HG02970 (cell line): ENCODE measurements around the gene TBX1.

Source experiments
- ATAC-seq: cut with Tn5 transposase; IDR thresholded peaks from one replicate; pipeline ENCODE4 v1.9.1; 2021; ENCODE audit warnings: mild to moderate bottlenecking, moderate library complexity, moderate number of reproducible peaks; ENCODE audit not compliant: unreplicated experiment, low FRiP score

The TBX1 gene

DNA sequence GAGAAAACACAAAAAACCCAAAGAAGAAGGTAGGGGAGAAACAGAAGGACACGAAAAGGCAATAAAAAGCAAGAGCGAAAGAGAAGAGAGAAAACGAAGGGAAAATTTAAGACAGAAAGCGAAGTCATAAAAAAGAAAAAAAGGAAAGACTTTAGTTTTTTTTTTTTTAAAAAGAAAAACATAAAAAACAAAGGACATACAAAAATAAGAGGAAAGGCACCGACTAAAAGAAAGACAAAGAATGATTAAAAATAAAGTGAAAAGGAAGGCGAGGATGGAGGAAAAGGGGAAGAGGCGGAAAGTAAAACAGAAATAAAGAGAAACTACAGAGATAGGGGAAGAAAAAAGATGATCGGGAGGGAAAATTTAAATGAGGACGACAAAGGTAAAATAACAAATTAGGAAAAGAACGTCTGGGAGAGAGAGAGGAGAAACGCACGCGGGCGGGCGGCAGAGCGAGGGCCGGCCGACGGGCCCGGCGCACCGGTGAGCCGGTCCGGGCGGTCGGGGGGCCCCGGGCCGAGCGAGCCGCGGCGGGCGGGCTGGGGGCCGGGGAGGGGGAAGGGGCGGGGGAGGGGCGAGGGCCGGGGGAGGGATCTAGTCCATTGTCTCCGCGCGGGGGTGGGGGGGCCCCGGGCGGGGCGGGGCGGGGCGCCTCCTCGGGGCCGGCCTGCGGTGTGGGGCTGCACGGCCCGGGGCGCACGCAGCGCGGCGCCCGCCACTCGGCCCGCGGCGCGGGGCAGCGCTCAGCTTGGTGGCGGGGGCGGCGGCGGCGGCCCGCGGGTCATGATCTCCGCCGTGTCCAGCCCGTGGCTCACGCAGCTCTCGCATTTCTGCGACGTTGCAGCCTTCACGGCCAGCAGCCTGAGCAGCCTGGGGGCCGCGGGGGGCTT, at the start of gene TBX1:
Gene TBX1 (plus strand): TSS at position 721 of the 893 bp plus-strand sequence. CDS start 66 bp downstream, at position 787.
- ATAC-seq = no peak

GRCh38 chr22:19713245-19713644, 47.3 kb upstream of the TBX1 start:
- no peak for ATAC-seq

DNA sequence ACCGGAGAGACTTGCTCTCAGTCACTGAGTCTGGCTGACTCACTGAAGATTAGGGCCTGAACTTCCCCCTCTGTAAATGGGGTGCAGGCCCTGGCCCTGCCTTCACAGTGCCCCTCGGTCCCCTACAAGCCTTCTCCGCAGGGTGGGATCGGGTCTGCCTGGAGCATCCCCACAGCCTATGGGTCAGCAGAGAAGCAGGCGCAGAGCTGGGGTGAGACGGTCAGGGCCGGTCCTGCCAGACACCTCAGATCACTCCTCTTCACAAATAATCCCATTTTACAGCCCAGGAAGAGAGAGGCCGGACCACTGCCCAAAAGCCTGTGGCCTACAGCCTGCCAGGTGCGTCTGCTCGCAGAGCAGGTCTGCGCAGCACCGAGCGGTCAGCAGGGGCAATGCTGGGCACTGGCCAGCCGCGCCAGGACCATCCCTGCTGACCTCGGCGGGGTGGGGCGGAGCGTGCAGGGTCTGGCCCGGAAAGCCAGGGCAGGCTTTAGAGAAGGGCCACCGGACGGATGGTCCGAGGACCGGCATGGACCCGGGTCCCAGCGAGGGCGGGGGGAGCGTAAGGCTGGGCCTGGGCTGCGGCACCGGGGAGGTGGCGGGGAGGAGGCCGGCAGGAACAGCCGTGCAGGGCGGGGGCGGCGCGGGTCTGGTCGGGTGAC, 46.8 kb upstream of the TBX1 start:
- ATAC-seq = no peak

GRCh38 chr22:19714312-19715187, 46.0 kb upstream of the TBX1 start, which contains the start of gene SEPTIN5:
Gene SEPTIN5, plus strand, starts transcription at chr22:19714503. Its CDS starts 86 bp downstream, at chr22:19714589.
- no peak for ATAC-seq

GRCh38 chr22:19715188-19715930, 45.2 kb upstream of the TBX1 start:
- ATAC-seq = no peak

GRCh38 chr22:19716041-19716828, 44.3 kb upstream of the TBX1 start:
- ATAC-seq = no peak

- no peak for ATAC-seq
Observed at GRCh38 chr22:19716829-19717105, 43.8 kb upstream of the TBX1 start.

DNA sequence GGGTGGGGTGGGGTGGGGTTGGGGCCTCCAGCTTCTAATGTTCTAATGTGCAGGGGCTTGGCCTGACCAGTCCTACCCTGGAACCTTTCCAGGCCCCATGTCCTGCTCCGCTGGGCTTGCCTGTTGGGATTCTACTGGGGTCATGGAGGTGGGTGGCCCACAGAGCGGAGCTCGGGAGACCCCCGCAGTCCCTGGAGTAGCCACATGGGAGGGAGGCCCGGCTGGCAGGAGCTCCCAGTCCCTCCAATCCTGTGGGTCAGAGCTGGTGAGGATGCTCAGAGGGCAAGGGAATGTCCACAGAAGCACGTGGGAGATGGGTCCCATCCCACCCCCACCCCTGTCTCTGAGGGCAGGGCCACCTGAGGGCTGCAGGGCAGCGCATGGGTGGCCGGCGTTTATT, 43.4 kb upstream of the TBX1 start:
- ATAC-seq = no peak

DNA sequence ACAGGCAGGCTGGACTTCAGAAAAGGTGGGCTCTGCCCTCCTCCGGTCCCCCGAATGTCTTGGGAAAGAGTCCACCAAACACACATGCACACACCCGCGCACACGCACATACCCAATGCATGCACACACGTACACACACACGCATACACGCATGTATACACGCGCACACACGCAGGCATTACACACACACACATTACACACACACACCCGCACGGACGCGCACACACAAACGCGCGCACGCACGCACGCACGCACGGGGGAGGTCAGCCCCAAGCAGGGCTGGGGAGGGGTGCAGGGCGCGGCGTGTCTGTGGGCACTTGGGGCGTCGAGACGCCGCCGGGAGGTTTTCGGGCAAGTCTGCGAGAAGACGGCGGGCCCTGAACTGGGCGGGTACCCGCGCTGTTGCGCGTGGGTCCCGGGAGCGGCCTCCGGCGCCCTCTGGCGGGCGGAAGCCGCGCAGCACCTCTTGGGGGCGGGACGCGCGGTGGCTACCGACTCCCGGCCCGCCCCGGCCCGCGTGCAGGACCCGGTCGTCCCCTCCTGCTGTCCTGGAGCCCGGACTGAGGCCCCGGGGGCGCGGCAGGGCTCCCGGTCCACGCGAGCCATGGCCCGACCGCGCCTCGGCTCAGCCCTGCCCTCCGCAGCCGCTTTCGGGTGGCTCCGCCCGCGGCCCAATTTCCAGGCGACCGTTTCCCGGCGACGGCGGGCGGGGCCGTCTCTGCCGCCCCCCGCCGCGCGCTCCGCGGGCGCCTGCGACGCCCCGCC, 42.7 kb upstream of the TBX1 start:
- ATAC-seq = no peak

DNA sequence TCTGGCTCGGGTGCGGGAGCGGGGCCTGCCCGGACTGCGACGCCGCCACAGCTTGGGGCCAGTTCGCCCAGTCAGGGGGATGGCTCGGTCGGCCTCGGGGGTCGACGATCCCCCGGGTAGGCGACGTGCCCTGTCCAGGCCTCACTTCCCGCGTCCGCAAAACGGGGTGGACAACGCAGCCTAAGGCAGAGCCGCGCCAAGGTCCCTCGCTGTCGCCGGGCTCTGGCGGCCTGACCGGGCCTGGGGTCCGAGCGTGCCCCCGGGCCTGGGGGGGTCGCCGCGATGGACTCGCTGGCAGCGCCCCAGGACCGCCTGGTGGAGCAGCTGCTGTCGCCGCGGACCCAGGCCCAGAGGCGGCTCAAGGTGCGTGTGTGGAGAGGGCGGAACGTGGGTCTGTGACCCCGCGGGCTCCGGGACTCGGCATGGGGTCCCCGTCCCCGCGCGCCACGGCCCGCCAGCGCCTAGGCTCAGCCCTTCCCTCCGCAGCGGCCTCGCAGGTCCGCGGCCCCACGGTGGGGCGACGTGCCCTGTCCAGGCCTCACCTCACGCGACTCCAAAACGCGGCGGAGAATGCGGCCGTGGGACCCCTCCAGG, 42.0 kb upstream of the TBX1 start:
- no peak for ATAC-seq

DNA sequence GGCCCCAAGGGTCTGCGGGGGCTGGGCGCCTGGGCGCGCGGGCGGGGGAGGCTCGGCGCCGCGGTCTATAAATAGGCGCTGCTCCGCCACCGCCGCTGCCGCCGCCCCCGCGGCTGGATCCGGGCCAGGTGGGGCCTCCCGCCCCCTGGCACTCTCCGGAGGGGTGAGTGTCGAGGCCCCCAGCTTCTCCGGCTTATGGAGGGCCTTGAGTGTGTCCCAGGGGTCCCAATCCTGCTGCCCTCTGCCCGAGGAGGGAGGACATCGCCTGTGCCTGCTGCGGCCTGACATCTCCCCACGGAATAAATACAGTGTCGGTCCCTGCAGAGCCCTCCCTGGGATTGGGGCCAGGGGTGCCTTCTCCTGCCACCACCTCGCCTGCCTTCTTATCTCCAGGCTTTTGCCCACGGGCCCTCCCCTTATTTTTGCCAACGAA, 41.5 kb upstream of the TBX1 start:
- no peak for ATAC-seq

DNA sequence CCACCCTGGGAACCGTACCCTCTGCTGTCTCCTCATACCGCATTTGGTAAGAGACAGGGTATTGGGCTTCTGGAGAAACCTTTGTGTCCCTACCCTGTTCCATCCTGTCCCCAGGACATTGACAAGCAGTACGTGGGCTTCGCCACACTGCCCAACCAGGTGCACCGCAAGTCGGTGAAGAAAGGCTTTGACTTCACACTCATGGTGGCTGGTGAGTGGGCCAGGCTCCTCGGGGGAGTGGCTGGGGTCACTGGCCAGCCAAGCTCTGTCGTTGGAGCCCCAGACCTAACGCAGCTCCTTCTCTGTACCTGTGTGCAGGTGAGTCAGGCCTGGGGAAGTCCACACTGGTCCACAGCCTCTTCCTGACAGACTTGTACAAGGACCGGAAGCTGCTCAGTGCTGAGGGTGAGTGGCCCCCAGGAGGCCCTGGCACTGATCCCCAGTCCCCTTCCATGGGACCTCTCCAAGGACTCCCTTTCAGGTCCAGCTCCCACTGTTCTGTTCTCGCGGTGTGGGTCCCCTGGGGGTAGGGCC, 41.0 kb upstream of the TBX1 start:
- ATAC-seq = no peak

GRCh38 chr22:19720150-19720827, 40.3 kb upstream of the TBX1 start:
- no peak for ATAC-seq

- no peak for ATAC-seq
Observed at GRCh38 chr22:19720999-19721329, 39.6 kb upstream of the TBX1 start.

GRCh38 chr22:19721330-19722177, 39.0 kb upstream of the TBX1 start:
- ATAC-seq = no peak

DNA sequence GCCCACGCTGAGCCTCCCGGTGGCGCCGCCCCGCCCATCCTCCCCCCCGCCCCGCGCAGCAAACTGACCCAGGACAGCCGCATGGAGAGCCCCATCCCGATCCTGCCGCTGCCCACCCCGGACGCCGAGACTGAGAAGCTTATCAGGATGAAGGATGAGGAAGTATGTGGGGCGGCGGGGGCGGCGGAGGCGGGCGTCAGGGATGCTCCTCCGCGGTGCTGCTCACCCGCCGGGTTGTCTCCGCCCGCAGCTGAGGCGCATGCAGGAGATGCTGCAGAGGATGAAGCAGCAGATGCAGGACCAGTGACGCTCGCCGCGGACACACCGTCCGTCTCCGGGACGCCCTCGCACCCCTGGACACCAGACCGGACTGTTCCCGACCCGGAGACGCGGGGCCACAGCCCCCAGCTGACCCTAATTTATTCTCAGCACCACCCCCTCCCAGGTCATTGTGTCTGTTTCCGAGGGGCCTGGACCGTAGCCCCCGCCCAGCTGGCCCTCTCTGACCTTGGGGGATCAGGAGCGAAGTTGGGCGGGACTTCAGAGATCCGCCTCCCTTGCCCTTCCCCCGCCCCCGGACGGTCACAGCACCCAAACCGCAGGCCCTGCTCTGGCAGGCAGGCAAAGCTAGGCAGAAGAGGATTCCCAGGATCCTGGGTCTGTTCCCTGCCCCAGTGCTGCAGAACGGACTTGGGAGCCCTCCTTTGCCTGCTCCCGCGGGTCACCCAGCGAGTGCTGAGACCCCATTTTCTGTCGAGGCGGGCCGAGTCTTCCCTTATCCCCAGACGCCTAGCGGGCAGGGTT, 38.2 kb upstream of the TBX1 start:
- no peak for ATAC-seq
